Superior temporal gyrus (tissue), 1 donor: ENCODE data around the gene MYOF.

Source experiments
- DNase-seq: peaks from one replicate; pipeline ENCODE4 v3.0.0-alpha.2; 2016; ENCODE audit errors: extremely low spot score

The MYOF gene

DNA sequence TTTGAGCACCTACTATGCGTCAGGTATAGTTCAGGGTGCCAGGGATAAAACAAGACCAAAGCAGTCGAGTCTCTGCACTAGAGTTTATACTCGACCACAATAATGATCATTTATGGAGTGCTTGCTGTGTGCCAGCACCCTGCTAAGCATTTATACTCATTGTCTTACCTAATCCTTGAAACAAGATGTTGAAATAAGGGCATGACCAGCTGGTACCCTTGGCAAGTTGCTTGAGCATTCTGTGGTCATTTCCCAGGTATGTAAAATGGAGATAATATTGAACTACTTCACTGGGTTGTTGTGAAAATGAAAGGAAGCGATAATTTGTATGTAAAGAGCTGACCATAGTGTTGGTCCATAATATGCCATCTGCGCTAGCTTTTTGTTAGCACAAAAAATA lies 223.0 kb downstream of the MYOF start:
- no peak for DNase-seq
